HG03280 (cell line): ENCODE data around the gene AFAP1L1.

Experiments
- ATAC-seq: cut with Tn5 transposase; IDR thresholded peaks from one replicate; pipeline ENCODE4 v1.9.1; 2021; ENCODE audit warnings: mild to moderate bottlenecking, moderate library complexity; ENCODE audit not compliant: unreplicated experiment

Gene AFAP1L1

GRCh38 chr5:149283626-149284480, 12.2 kb downstream of the AFAP1L1 start:
- no peak for ATAC-seq

DNA sequence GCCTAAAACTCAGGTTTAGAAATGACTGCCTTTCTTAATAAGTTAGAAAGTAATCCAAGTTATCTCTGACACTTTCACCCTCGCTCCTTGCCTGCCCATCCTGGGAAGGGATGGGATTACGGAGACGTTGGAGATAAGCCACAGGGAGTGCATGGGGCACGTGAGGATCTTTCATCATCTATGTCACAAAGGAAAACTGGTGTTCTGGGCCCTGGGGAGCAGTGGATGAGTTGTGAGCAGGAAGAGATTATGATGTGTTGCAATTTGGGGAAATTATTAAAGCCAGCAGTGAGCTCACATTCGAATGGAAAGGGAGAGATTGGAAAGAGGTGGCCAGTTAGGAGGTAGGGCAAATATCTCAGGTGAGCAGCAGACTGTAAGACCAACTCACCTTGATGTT, 12.8 kb downstream of the AFAP1L1 start:
- ATAC-seq, result no peak

- no peak for ATAC-seq
Measured at GRCh38 chr5:149285153-149285552, 13.5 kb downstream of the AFAP1L1 start.

DNA sequence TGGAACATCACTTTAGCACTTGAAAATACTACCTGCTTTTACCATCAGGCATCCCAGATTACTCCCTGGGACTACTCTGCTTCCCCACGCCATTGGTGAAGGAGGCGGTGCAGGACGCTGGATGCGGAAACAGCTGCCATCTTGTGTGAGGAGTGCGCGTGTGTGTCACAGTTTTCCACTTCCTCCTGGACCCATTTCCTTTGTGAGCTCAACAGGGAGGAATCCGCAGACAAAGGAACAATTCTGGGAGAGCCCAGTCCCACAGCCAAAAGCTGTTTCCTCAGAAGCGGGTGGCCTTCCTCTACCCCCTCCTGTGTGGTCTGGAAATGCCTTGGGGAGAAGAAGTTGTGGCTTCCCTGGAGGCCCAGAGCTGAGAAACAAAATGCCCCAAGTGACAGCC, 16.8 kb downstream of the AFAP1L1 start:
- ATAC-seq, result no peak

GRCh38 chr5:149289301-149289700, 17.6 kb downstream of the AFAP1L1 start:
- ATAC-seq, result no peak

DNA sequence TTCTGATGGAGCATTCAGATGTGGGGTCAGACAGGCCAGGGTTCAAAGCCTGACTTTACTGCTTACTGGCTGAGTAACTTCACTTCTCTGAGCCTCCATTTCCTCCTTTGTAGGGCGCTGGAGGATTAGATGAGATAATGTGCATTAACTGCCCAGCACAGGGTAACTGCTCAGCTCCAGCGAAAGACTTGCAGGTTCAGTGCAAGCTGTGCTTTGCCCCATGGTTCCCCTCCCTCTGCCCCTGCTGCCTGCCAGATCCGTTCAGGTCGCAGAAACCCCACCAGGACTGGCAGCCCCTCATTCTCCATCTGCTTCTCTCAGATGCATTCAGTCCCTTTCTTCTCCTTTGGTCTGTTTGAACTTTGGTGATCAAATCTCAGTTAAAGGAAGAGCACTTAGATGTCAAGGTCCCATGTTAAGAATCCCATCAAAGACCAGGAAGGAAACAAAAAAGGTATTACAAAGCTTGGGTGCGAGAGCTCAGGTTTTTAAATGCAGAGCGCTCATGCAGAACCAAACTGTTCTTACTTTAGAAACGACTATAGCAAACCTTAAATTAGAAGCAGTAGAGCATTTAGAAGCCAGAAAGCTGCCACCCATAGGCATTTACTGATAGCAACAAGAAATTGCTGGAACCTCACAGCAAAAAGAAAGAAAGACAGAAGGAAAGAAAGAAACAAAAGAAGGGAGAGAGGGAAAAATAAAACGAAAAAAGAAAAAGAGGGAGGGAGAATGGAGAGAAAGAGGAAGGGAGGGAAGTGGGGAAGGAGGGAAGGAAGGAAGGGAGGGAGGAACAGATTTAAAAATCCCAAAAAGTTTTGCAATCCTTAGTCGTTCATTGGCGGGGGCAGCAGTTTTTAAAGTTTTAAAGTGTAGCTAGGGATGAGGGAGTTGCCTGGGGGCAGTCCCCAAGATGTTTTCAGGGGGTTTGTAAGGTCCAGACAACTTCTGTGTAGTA, 23.5 kb downstream of the AFAP1L1 start:
- ATAC-seq, result no peak

GRCh38 chr5:149297340-149298025, 25.8 kb downstream of the AFAP1L1 start:
- no peak for ATAC-seq

DNA sequence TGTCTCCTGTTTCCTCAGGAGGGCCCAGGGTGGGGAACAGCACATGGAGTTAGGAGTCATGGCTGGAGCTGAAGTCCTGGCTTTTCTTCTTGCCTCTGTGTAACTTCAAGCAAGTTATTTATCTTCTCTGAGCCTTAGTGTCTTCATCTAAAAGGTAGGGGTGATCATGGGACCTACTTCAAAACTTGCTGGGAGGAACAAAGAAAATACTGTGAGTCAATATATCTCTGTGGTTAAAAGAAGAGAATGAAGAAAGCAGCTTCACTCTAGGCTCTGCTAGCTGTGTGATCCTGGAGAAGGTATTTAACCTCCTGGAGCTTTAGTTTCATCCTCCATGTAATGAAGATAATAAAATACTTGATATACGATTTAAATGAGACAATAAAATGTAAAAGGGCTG, 26.5 kb downstream of the AFAP1L1 start:
- no peak for ATAC-seq

DNA sequence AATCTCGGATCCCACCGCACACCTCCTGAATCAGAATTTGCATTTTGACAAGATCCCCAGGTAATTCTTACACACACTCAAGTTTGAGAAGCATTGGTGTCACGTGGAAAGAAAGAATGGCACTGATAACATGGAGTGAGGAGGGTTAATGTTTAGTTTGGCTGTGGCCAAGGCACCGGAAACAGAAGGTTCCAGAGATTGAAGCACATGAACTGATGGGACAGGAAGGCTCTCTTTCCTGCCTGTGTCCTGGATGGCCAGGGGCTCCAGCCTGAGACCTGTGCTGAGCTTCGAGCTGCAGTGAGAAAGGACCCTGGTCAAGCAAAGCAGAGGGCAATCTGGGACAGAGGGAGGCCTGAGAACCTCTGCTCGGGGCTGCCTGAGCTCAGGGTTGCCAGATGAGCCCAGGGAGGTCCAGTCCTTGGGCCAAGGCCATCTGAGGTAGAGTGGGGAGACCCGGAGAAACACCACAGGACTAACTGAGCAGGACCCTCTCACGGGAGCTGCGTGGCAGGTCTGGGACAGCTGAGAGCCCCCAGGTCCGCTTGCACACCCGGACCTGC, 27.3 kb downstream of the AFAP1L1 start:
- ATAC-seq, result no peak

- ATAC-seq, result no peak
Measured at GRCh38 chr5:149299451-149300054, 27.9 kb downstream of the AFAP1L1 start.

DNA sequence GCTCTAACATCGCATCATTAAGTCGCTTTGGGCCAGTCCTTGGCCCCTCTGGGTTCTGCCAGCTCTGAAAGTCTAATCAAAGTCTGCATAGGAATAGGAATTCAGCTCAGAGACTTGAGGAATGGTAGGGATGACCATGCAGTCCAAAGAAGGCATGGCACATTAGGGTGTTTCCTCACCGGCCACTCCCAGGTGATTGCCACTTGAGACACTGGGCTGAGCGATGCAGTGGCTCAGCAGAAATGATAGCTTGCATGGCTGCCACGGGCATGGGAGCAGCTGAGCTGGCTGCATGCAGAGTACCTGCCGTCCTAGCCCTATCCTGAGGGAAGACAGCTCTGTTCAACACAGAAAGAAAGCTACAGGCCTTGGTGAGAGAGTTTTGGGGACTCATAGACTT, 28.8 kb downstream of the AFAP1L1 start:
- ATAC-seq, result no peak

- ATAC-seq, result no peak
Measured at GRCh38 chr5:149301049-149301743, 29.5 kb downstream of the AFAP1L1 start.

DNA sequence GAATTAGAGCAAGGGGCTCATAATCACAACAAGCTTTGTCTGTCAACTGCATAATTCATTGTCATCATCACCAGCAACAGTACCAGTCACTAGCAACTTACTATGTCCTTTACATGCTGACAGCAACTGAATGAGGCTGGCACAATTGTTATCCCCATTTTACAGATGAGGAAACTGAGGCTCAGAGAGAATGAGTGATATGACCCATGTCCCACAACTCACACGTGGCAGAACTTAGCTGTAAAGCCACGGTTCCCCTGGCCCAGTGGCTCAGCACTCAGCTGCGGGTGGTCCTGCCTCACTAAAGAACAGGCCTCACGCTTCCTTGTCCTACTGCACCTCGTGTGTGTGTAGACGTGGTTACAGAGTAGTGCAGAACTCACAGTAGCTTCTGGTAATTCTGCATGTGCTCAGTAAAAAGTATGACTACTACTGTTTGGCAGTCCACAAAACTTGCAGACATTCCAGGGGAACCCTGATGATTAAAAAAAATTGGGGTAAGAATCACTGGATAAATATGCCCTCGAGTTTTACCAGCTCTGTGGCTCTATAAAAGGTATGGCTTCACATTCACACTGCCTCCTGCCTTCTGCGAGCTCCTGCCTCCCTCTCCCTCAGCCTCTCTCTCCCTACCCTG, 30.2 kb downstream of the AFAP1L1 start:
- no peak for ATAC-seq

DNA sequence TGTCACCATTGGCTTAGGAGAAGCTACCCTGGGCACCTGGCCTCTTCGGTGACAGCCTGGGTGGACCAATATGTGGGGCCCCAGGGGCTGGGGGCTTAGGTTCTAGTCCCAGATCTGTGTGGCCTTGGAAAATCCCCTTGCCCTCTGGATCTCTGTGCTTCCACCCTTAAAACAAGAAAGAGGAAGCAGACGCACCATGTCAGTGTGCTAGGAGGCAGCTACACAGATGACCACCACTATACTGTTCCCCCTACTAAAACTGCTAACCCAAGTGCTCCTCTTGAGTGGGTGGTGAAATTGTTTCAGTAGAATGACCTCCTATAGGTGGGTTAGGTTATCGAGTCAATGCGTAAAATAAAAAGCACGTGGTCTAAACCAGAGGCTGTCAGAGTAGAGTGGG, 31.0 kb downstream of the AFAP1L1 start:
- ATAC-seq, result no peak

DNA sequence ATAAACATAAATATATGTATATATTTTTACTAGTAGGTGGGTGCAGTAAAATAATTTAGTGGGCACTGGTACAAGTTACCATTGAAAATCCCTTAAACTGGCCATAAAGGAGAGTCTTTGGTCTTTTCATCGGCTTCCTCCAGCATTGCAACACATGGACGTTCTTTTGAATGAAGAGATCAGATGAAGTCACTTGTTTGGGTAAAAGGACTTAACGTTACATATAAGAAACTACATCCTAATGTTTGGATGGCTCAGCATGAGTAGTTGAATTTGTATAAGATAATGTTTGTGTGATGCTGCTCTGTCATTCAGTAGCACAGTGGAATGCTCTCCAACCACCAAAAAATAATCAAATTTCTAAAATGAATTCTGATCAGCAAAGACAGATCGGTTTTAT, 31.6 kb downstream of the AFAP1L1 start:
- no peak for ATAC-seq

DNA sequence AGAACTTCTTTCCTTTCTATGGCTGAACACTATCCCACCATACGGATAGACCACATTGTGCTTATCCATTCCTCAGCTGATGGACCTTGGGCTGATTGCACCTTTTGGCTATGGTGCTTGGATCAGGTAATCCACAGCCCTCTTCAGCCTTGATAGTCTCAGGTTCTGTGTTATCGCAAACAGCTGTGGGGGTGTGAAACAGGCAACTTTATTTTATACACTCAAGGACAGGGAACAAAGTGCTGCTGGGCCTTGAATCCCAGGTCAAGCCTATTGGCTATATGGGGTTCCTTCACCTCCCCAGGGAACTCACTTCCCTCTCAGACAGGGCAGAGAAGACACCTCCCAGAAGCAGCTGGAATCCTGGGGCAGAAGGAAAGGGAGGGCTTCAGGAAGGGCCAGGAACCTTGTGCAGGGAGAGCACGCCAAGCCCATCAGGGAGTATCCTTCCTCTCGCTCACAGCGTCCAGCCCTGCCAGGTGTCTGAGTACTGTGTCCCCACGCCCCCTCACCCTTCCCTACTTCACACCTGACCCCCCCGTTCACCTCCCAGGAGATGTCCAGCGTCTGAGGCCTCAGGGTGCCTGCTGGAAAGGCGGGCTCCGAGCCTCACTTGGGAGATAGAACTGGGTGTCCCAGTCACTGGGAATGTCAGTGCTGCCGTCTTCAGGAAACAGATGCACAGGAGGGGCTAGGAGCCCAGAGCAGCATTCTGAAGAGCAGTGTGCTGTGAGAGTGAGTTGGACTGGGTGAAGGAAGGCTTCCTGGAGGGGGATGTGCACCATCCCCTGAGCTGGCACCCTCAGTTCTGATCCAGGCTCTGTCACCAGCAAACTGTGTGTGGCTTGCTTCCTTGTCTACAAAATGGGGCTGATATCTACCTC, 32.8 kb downstream of the AFAP1L1 start:
- ATAC-seq, result no peak

GRCh38 chr5:149309354-149309753, 37.7 kb downstream of the AFAP1L1 start:
- no peak for ATAC-seq

- no peak for ATAC-seq
Measured at GRCh38 chr5:149310488-149310887, 38.8 kb downstream of the AFAP1L1 start.
